ENCODE measurements around the gene CPSF4L. TPM values are rescaled to one million over a fixed set of nuclear protein-coding genes. Genes with fewer than 3 reads are reported as not detected.

The CPSF4L gene
- total and polyA plus RNA-seq, 2 of the 13 experiments (the other 11 are each of a cell fraction or from before 2014, with no cell fraction given): 0.73 to 1.6 TPM

- TF ChIP-seq ETS1 (CRISPR knock-in tag; IDR thresholded peaks at IDR 0.05) (no peak), ZNF276 (CRISPR knock-in tag; IDR thresholded peaks at IDR 0.05; ENCODE audit: low read depth) (no peak; the same call in 1 of the 2 replicates), ZNF615 (CRISPR knock-in tag; IDR thresholded peaks at IDR 0.05; ENCODE audit: borderline replicate concordance) (no peak), ZC3H13 (CRISPR knock-in tag; IDR thresholded peaks at IDR 0.05) (no peak), ZNF24 (IDR thresholded peaks at IDR 0.05) (no peak), ZNF572 (CRISPR knock-in tag; IDR thresholded peaks at IDR 0.05) (0 out of 2 replicates have a peak, but pooled peaks have one; percentile 32), ZKSCAN5 (CRISPR knock-in tag; IDR thresholded peaks at IDR 0.05) (no peak), KDM5B (CRISPR knock-in tag; IDR thresholded peaks at IDR 0.05; ENCODE audit: borderline replicate concordance) (no peak; the same call in 1 of the 2 replicates), FOXA3 (CRISPR knock-in tag; IDR thresholded peaks at IDR 0.05) (peak; percentile 45), RARA (CRISPR knock-in tag; IDR thresholded peaks at IDR 0.05) (peak; percentile 73), TFAP4 (IDR thresholded peaks at IDR 0.05; ENCODE audit: borderline replicate concordance, low read depth) (no peak; the same call in 1 of the 2 replicates), POLR2AphosphoS5 (IDR thresholded peaks at IDR 0.05; ENCODE audit: low read depth, low read length) (peak; percentile 61; the same call in 1 of the 2 replicates), ZZZ3 (CRISPR knock-in tag; IDR thresholded peaks at IDR 0.05; ENCODE audit: borderline replicate concordance) (no peak), DR1 (CRISPR knock-in tag; IDR thresholded peaks at IDR 0.05) (peak; percentile 59; the same call in 1 of the 2 replicates), NR2F1 (CRISPR knock-in tag; IDR thresholded peaks at IDR 0.05) (peak; percentile 51 to 54; a peak in 2 of 4 replicates), BRD4 (CRISPR knock-in tag; IDR thresholded peaks at IDR 0.05) (peak; percentile 83), REPIN1 (CRISPR knock-in tag; IDR thresholded peaks at IDR 0.05; ENCODE audit: borderline replicate concordance, low read depth) (peak; percentile 61; the same call in 1 of the 2 replicates), ZNF720 (CRISPR knock-in tag; IDR thresholded peaks at IDR 0.05) (no peak), TFE3 (CRISPR knock-in tag; IDR thresholded peaks at IDR 0.05) (peak; percentile 34; the same call in 1 of the 2 replicates), SIN3A (IDR thresholded peaks at IDR 0.05; ENCODE audit: borderline replicate concordance, low read depth, low read length) (peak; percentile 77; the same call in 1 of the 2 replicates)
- TF ChIP-seq, protein P1, sequence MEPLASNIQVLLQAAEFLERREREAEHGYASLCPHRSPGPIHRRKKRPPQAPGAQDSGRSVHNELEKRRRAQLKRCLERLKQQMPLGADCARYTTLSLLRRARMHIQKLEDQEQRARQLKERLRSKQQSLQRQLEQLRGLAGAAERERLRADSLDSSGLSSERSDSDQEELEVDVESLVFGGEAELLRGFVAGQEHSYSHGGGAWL (CRISPR knock-in tag; IDR thresholded peaks at IDR 0.05): peak; percentile 36; the same call in 1 of the 2 replicates
- TF ChIP-seq, protein P2, sequence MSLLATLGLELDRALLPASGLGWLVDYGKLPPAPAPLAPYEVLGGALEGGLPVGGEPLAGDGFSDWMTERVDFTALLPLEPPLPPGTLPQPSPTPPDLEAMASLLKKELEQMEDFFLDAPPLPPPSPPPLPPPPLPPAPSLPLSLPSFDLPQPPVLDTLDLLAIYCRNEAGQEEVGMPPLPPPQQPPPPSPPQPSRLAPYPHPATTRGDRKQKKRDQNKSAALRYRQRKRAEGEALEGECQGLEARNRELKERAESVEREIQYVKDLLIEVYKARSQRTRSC (CRISPR knock-in tag; IDR thresholded peaks at IDR 0.05; ENCODE audit: low read depth): no peak
These were observed 46.5 kb upstream of the CPSF4L start (continued) for GRCh38 chr17:73308017-73308823.

All from HepG2 (cell line).